NCI-H128 (cell line): ENCODE data around the gene CMTR1.
"Not testable (repeated sequence)": the region's sequence is repeated elsewhere in the genome, so short reads cannot be mapped to it uniquely, and the experiment has no call there.

Source experiments
- DNase-seq: peaks from one replicate; lab custom pipeline; 2025; ENCODE audit not compliant: unreplicated experiment; lab: John Stamatoyannopoulos, UW

The CMTR1 gene

GRCh38 chr6:37491171-37491829, 58.3 kb downstream of the CMTR1 start:
- no peak for DNase-seq

- DNase-seq, result no peak
Measured at GRCh38 chr6:37491830-37492208, 58.8 kb downstream of the CMTR1 start.

GRCh38 chr6:37492236-37492972, 59.4 kb downstream of the CMTR1 start:
- no peak for DNase-seq

- DNase-seq, result peak; percentile 47
Measured at GRCh38 chr6:37492991-37493660, 60.1 kb downstream of the CMTR1 start.

- DNase-seq, result no peak
Measured at GRCh38 chr6:37493661-37493995, 60.6 kb downstream of the CMTR1 start.

DNA sequence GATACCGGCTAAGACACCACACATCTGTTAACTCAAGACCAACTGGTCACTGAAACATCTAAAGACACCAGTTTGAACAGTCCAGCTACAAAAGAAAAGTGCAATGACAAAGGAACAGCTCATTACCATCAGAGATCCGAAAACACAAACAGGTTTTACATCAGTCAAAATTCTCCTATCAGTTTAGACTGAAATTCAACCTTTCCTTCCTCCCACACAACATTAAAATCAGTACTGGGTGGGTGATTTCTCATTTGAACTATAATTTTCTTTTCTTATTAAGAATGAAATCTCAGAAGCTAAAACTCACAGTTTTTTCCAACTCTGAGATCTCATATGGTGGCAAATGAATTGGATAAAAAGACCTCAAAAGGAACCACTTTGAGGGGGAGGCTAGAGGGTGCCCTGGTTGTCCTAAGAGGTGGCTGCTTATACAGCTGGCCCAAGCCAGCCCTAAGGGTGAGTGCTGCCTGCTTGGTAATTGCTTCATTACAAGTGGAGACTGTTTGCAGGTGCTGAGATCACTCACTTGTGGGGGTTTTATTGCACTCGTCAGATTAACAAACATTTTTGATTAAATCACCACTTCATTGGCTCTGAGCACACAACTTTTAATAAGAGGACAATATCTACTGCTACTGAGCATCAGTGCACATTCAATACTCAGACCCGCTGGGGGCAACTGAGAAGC, 62.4 kb downstream of the CMTR1 start:
- DNase-seq, result no peak

GRCh38 chr6:37496951-37497885, 64.2 kb downstream of the CMTR1 start:
- DNase-seq, result no peak

- peak; percentile 99 for DNase-seq
Measured at GRCh38 chr6:37499433-37500293, 66.6 kb downstream of the CMTR1 start, which contains the start of gene CCDC167. Gene CCDC167 (minus strand): TSS chr6:37499893. CDS start chr6:37499863, 30 bp downstream.

GRCh38 chr6:37500294-37500608, 67.2 kb downstream of the CMTR1 start:
- no peak for DNase-seq

GRCh38 chr6:37500904-37501303, 67.9 kb downstream of the CMTR1 start:
- not testable (repeated sequence) for DNase-seq

- no peak for DNase-seq
Measured at GRCh38 chr6:37501632-37502491, 68.8 kb downstream of the CMTR1 start.

GRCh38 chr6:37502703-37503291, 69.8 kb downstream of the CMTR1 start:
- DNase-seq, result no peak

DNA sequence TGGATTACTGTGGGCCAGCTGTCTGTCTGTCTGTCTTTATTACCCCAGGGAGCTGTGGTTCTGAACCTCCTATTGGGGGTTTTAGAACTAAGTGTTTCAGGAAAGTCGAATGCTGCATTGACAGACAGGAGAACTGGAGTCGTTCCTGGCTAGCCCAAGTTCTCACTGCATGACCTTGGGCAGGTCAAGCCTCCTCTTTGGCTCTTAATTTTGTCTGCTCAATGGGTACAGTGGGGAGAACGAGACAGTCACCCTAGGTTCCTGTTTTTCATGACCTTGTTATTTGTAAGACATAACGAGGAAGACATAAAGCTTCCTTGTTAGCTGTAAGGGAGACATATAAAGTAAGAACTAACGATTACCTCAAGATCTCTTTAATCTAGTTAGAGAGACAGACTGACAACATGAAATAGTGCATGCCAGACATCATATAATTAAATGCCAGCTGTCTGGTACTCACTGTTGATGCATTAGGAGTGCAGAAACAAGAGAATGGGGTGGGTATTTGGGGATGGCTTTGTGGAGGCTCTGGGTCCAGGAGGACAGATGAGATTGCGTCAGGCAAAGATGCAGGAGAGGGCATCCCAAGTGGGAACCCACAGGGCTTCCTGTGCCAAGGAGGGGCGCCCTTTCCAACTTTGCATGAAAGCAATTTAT, 70.4 kb downstream of the CMTR1 start:
- no peak for DNase-seq

GRCh38 chr6:37504024-37504423, 71.0 kb downstream of the CMTR1 start:
- no peak for DNase-seq

DNA sequence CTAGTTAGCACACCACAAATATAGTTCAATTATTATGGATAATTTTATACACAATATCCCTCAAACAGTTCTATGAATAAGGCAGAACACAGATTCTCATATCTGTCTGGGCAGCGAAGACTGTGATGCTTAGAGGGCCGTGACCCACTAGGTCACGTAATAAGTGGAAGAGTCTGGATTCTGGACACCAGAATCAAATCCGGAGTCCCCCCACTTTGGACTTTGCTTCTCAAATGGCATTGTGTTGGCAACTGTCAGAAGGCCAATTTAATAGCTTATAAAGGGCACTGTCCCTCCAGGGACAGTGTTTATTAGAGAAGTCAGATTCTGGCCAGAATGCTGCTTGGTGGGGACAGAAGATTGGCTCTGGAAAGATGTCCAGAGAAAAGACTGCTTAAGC, 73.5 kb downstream of the CMTR1 start:
- DNase-seq, result no peak

- DNase-seq, result no peak
Measured at GRCh38 chr6:37507077-37507476, 74.1 kb downstream of the CMTR1 start.

DNA sequence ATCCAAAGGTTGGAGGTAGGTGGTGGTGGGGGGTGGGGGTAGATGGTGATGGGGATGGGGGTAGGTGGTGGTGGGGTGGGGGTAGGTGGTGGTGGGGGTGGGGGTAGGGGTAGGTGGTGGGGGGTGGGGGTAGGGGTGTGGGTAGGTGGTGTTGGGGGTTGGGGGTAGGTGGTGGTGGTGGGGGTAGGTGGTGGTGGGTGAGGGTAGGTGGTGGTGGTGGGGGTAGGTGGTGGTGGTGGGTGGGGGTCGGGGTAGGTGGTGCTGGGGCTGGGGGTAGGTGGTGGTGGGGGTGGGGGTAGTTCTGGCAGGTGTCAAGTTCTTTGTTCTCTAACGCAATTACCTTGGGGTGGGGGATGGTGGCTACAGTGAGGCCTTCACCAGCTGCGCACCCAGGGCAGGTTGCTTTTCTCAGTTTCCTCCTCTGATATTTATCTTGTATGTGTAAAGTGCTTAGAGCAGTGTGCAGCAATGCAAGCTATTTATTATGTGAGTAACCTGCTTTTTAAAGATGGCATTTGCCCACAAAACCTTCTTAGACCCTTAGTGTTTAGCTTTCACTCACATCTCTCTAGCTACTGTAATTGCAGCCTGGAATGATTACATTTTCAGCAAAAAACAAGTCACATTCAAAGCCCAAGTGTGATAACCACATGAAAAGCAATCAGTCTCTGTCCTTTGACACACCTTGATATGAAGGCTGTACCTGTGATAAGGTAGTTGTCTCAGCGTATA, 74.8 kb downstream of the CMTR1 start:
- no peak for DNase-seq
